Kidney (tissue), 14 donors: ENCODE data around the gene TIMP4. TPM values are rescaled to one million over a fixed set of nuclear protein-coding genes. Genes with fewer than 3 reads are reported as not detected.

Source experiments
- DNase-seq, 5 donors: peaks; one replicate each; pipeline ENCODE4 v3.0.0-alpha.2; 2013 to 2020
- FAIRE-seq: peaks from 2 replicates; lab custom pipeline; 2012; peaks lifted over from hg19 to GRCh38; lab: Jason Lieb, UNC
- H3K27ac ChIP-seq, 2 donors: one replicate each; pipeline ENCODE4 v1.7.0; 2013; ENCODE audit warnings: low read depth in 2 of 2, low read length in 2 of 2, inconsistent platforms in 1 of 2
- H3K27me3 ChIP-seq: one replicate; pipeline ENCODE4 v1.7.1; 2013; ENCODE audit warnings: low read length, inconsistent platforms; ENCODE audit not compliant: control insufficient read depth, insufficient read depth
- H3K36me3 ChIP-seq, 3 donors: one replicate each; pipeline versions ENCODE4 v1.7.0 to v1.7.1; 2013; ENCODE audit warnings: low read length in 3 of 3, control low read depth in 1 of 3, inconsistent platforms in 1 of 3; ENCODE audit not compliant: insufficient read depth in 3 of 3, control insufficient read depth in 2 of 3
- H3K4me1 ChIP-seq, 3 donors: one replicate each; pipeline versions ENCODE4 v1.7.0 to v1.7.1; 2013; ENCODE audit warnings: low read length in 3 of 3, inconsistent platforms in 1 of 3, low read depth in 1 of 3; ENCODE audit not compliant: control insufficient read depth in 2 of 3, insufficient read depth in 2 of 3
- H3K4me3 ChIP-seq, 3 donors: one replicate each; pipeline versions ENCODE4 v1.7.0 to v1.8.1; 2013; ENCODE audit warnings: low read length in 3 of 3, control low read depth in 1 of 3, inconsistent platforms in 1 of 3
- H3K9ac ChIP-seq, 3 donors: one replicate each; pipeline versions ENCODE4 v1.7.0 to v1.7.1; 2013; ENCODE audit warnings: low read length in 3 of 3, control low read depth in 1 of 3, inconsistent platforms in 1 of 3
- H3K9me3 ChIP-seq, 3 donors: one replicate each; pipeline versions ENCODE4 v1.7.0 to v1.7.1; 2013; ENCODE audit warnings: low read length in 3 of 3, control low read depth in 1 of 3, inconsistent platforms in 1 of 3; ENCODE audit not compliant: control insufficient read depth in 2 of 3, insufficient read depth in 1 of 3
- CTCF ChIP-seq: IDR thresholded peaks from 3 replicates; pipeline ENCODE4 v1.5.1; 2012; ENCODE audit warnings: mild to moderate bottlenecking, moderate library complexity, borderline replicate concordance; ENCODE audit not compliant: insufficient read depth; ENCODE audit errors: extremely low read depth
- intact Hi-C: fragments of 100-400 bp; cut with DNase I; formaldehyde crosslinking; loops from one replicate; pipeline ENCODE4 v1.11.1; 2022
- polyA plus RNA-seq: library from polyadenylated mRNA; stranded (reverse); fragments of 350-450 nt; fragmentation: Illumina TruSeq; extraction: RNeasy Lipid Tissue Mini Kit (QIAGEN cat#74804); gene quantifications from one replicate; pipeline ENCODE4 v1.2.3, GENCODE V29; 2014; ENCODE audit warnings: low read depth, low replicate concordance; ENCODE audit not compliant: insufficient read depth
- total RNA-seq: library from RNA; stranded (reverse); fragmentation: NEBNext Ultra II Directional; extraction: Animal tissue kit (Norgen Biotek cat#: 25700); gene quantifications from one replicate; pipeline ENCODE4 v1.2.1, GENCODE V29; 2021
- donor health status: control.
- donor health status: control.
- donor health status: control.
- donor health status: control.
- donor health status: control.
- donor health status: DM: yes; HTN: yes; CAD: no.
- donor health status: Normal renal cell carcinoma (clear cell type).

The TIMP4 gene
- total and polyA plus RNA-seq, 2 donors from 2014 or later = 2.4 to 7.6 TPM

- H3K4me3 ChIP-seq = no peak overlapping the region
- TF ChIP-seq CTCF = no peak
- intact Hi-C loops = no loop called here
- no peak for FAIRE-seq
- no peak overlapping the region for H3K9ac ChIP-seq
- DNase-seq = no peak
- no peak overlapping the region for H3K27ac ChIP-seq
- H3K4me1 ChIP-seq = no peaks in the 10 kb centered on the region
- no peaks in the 10 kb centered on the region for H3K36me3 ChIP-seq
- no peaks in the 10 kb centered on the region for H3K9me3 ChIP-seq
- no peaks in the 10 kb centered on the region for H3K27me3 ChIP-seq
Measured at GRCh38 chr3:12115849-12116248, 42.9 kb downstream of the TIMP4 start.

GRCh38 chr3:12115104-12115503 lies 43.6 kb downstream of the TIMP4 start:
- no peak for FAIRE-seq
- TF ChIP-seq CTCF = no peak
- Histone ChIP-seq H3K9ac (no peak overlapping the region), H3K36me3 (no peaks in the 10 kb centered on the region), H3K4me3 (no peak overlapping the region), H3K9me3 (no peaks in the 10 kb centered on the region), H3K4me1 (no peaks in the 10 kb centered on the region), H3K27ac (no peak overlapping the region), H3K27me3 (no peaks in the 10 kb centered on the region)
- no peak for DNase-seq
- intact Hi-C loops = no loop called here

GRCh38 chr3:12114251-12114650 lies 44.5 kb downstream of the TIMP4 start:
- Histone ChIP-seq H3K9ac (no peak overlapping the region), H3K36me3 (no peaks in the 10 kb centered on the region), H3K4me1 (no peaks in the 10 kb centered on the region), H3K4me3 (no peak overlapping the region), H3K27me3 (no peaks in the 10 kb centered on the region), H3K27ac (no peak overlapping the region), H3K9me3 (no peaks in the 10 kb centered on the region)
- no peak for TF ChIP-seq CTCF
- intact Hi-C loops = no loop called here
- FAIRE-seq (peak; percentile 19), DNase-seq (peak in 2 of 5 donors; percentile 35 to 60)

GRCh38 chr3:12107071-12107713 lies 51.5 kb downstream of the TIMP4 start:
- H3K27ac ChIP-seq = no peak overlapping the region
- peaks cover 0 to 6% (median 0%) of the 10 kb centered on the region in 3 donors for H3K4me1 ChIP-seq
- DNase-seq (no peak), FAIRE-seq (no peak)
- H3K27me3 ChIP-seq = no peaks in the 10 kb centered on the region
- no peaks in the 10 kb centered on the region for H3K9me3 ChIP-seq
- TF ChIP-seq CTCF = no peak
- no peak overlapping the region for H3K9ac ChIP-seq
- H3K4me3 ChIP-seq = no peak overlapping the region
- intact Hi-C loops = no loop called here
- no peaks in the 10 kb centered on the region for H3K36me3 ChIP-seq
